Astrocyte of the spinal cord (primary cell): ENCODE data around the gene AGAP1.

Experiments used
- DNase-seq: peaks from one replicate; pipeline ENCODE4 v3.0.0; 2011; ENCODE audit warnings: low read depth, low spot score
- H3K4me3 ChIP-seq: 2 replicates; pipeline ENCODE4 v1.5.1; 2011; ENCODE audit warnings: low read depth, mild to moderate bottlenecking, low read length, moderate library complexity
- CTCF ChIP-seq: IDR thresholded peaks from 2 replicates; pipeline ENCODE4 v1.5.1; 2012; ENCODE audit warnings: low read depth, mild to moderate bottlenecking, low read length, inconsistent platforms
- in situ Hi-C: cut with HindIII; loops from 2 replicates; pipeline ENCODE4 v1.10.0; 2017; ENCODE audit warnings: low sequenced_read_pairs

AGAP1 gene

DNA sequence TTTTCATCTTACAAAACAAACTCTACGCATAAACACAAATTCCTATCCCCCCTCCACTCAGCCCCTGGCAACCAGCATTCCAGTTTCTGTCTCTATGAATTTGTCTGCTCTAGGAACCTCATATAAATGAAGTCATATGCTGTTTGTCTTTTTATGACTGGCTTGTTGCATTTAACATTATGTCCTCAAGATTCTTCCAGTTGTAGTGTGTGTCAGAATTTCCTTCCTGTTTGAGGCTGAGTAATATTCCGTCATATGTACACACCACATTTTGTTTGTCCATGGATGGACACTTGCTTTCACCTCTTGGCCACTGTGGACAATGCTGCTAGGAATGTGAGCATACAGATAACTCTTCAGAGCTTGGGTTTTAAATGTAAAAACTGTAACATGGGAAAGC lies 402.2 kb downstream of the AGAP1 start:
- TF ChIP-seq CTCF = no peak
- no peak for DNase-seq
- no peak overlapping the region for H3K4me3 ChIP-seq
- in situ Hi-C loops = no loop called here

DNA sequence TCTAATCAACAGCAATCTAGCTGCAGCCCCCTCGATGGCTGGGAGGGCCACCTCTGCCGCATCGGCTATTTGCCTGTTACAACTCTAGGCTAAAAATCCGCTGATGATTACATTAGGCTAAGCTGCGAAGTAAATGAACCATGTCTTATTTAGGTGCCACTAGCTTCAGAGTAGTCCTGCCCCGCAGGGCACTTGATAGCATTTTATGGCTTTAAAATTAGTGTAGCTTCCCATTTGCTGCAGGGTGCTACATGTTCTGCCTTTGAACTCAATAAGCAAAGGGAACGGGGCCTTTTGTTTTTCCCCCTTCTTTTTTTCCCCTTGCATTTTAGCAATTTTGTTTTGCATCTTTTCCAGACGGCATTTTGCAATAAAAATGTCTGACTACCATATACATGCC lies 404.1 kb downstream of the AGAP1 start:
- in situ Hi-C loops = no loop called here
- DNase-seq = no peak
- no peak overlapping the region for H3K4me3 ChIP-seq
- no peak for TF ChIP-seq CTCF

- in situ Hi-C loops = no loop called here
- H3K4me3 ChIP-seq = no peak overlapping the region
- TF ChIP-seq CTCF = no peak
- DNase-seq = peak; percentile 20
Measured at GRCh38 chr2:235898766-235899165, 404.9 kb downstream of the AGAP1 start.

DNA sequence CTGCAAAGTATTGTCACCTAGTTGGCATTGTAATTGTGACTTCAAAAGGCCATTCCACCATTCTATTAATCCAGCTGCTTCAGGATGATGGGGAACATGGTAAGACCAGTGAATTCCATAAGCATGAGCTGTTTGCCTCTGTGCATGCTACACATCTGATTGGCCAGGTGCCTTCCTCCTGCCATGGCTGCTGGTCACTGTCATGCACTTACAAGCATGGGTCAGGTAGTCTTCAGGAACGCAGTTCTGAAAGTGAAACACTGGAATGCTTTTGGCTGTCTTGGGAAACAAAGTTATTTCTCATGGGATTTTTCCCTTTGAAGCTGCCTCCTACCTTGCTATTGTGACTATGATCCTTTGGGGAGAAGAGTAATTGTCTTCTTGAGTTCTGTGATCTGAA lies 406.8 kb downstream of the AGAP1 start:
- no peak for TF ChIP-seq CTCF
- in situ Hi-C loops = no loop called here
- no peak for DNase-seq
- H3K4me3 ChIP-seq = no peak overlapping the region

DNA sequence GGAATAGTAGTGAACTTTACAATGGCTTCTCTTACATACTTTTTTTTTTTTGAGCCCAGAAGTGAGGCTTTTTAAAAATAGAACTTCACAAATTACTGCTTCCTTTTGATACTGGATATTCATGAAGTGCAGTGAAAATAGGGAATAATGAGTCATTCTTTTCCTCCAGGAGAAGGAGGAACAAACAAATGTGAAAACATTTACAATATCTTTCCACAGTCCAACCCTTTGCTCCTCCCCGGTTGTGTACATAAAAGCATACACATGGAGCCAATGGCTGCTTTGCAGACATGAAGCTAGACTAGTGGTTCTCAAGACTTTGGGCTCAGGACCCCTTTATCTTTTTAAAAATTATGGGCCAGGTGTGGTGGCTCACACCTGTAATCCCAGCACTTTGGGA lies 407.4 kb downstream of the AGAP1 start:
- H3K4me3 ChIP-seq = no peak overlapping the region
- no peak for DNase-seq
- in situ Hi-C loops = no loop called here
- TF ChIP-seq CTCF = no peak

GRCh38 chr2:235903782-235904584 lies 410.1 kb downstream of the AGAP1 start:
- no peak for TF ChIP-seq CTCF
- no peak for DNase-seq
- in situ Hi-C loops = no loop called here
- no peak overlapping the region for H3K4me3 ChIP-seq
